GM19438 (cell line): ENCODE results near the gene DECR2.
"Not testable (repeated sequence)": the region's sequence is repeated elsewhere in the genome, so short reads cannot be mapped to it uniquely, and the experiment has no call there.

ENCODE experiments used
- ATAC-seq: cut with Tn5 transposase; IDR thresholded peaks from one replicate; pipeline ENCODE4 v1.9.1; 2021; ENCODE audit warnings: low read depth; ENCODE audit not compliant: unreplicated experiment

DECR2 gene, protein sequence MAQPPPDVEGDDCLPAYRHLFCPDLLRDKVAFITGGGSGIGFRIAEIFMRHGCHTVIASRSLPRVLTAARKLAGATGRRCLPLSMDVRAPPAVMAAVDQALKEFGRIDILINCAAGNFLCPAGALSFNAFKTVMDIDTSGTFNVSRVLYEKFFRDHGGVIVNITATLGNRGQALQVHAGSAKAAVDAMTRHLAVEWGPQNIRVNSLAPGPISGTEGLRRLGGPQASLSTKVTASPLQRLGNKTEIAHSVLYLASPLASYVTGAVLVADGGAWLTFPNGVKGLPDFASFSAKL

DNA sequence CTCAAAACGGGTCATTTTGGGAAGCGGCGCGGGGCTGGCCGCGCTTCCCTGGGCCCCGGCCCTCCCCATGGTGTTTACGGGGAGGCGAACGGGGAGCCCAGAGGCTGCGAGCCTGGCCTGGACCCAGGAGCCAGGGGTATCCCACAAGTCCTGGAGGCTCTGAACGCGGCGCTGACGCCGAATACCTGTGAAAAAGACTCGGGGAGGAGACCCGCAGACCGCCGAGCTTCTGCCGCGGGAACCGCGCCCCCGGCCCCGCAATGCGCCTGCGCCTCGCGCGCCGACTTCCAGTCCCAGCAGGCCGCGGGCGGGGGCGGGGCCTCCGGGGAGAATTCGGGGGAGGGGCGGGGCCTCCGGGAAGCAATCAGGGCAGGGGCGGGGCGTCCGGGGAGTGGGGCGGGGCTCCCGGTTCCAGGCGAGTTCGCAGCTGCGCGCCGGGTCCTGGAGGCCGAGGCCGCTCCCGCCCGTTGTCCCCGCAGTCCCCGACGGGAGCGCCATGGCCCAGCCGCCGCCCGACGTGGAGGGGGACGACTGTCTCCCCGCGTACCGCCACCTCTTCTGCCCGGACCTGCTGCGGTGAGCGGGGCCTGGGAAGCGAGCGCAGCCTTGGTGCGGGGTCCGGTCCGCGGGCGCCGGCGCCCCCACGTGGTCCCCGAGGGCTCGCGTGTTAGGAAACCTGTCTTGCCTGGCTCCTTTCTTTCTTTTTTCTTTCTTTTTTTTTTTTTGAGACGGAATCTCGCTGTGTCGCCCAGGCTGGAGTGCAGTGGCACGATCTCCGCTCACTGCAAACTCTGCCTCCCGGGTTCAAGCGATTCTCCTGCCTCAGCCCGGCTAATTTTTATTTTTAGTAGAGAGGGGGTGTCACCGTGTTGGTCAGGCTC, at the start of gene DECR2:
Gene DECR2 (plus strand): TSS at position 418 of the 881 bp plus-strand sequence. CDS start 79 bp downstream, at position 497.
- ATAC-seq: peak; percentile 49

DNA sequence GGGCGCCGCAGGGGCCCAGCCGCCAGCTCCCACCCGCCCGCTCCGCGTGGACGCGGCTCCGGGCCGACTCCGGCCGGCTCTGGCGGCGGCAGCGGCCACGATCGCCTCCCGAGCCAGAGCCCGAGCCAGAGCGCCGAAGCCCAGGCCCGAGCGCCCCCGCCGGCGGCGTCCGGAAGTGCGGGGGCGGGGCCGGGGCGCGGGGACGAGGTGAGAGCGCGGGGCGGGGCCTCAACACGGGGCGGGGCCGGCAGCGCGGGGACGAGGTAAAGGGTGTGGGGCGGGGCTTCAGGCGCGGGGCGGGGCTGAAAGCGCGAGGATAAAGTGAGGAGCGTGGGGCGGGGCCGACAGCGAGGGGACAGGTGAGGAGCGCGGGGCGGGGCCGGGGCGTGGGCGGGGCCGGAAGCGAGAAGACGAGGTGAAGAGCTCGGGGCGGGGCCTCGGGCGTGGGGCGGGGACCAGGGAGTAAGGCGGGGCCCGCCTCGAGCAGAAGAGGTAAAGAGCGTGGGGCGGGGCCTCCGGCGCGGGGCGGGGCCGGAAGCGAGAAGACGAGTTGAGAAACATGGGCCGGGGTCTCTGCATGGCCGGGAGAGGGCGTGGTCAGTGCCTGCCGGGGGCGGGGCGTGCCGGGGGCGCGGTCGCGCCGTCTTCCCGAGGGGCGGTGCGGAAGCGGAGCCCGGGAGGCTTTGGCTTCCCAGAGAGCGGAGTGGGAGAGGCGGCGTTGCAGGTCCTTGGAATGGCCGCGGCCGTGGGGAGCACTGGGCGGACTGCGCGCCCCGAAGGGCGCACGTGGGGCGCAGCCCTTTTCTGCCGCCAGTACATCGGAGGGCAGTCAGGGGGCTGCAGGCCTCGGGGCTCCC, 48.9 kb upstream of the DECR2 start, which contains the start of gene AXIN1:
Gene AXIN1 (minus strand): TSS at position 177 of the 857 bp plus-strand sequence. CDS start 5,698 bp downstream, outside the sequence.
- peak; percentile 47 for ATAC-seq

DNA sequence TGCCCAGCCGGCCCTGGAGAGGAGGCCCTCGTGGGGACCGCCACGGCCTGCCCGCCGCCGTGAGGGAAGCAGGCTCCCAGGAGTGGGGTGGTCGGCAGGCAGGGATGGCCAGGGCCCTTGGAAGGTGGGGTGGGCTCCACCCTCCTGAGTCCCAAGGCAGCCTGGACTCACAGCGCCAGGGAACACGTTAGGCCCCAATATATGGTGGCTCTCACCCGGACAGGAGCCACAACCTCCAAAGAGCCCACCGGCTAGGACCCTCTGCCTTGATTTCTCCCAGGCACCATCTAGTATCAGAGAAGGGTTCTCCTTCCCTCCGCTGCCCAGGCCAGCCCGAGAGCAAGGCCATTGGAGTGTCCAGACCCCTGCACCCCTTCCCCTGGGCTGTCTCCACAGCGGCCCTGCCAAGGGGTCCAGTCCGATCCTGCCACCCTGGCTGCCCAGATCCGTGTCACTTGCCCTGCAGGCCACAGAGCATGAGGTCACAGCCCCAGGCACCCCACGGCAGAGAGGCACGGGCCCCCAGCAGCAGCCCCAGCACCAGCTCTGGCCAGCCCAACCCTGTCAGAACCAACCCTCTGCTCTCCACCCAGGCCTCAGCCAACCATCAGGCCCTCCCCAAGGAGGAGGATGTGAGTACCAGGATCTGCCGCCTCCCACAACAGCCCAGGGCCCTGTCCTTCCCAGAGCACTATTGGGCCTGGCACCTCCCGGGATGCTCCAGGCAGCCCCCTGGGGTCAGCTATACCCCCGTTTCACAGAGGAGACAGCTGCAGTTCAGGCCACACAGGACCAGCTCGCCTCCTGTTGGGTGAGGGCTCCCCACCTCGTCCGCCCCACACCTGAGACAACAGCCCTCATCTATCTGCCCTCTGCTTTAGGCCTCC, 48.0 kb upstream of the DECR2 start:
- peak; percentile 5 for ATAC-seq

DNA sequence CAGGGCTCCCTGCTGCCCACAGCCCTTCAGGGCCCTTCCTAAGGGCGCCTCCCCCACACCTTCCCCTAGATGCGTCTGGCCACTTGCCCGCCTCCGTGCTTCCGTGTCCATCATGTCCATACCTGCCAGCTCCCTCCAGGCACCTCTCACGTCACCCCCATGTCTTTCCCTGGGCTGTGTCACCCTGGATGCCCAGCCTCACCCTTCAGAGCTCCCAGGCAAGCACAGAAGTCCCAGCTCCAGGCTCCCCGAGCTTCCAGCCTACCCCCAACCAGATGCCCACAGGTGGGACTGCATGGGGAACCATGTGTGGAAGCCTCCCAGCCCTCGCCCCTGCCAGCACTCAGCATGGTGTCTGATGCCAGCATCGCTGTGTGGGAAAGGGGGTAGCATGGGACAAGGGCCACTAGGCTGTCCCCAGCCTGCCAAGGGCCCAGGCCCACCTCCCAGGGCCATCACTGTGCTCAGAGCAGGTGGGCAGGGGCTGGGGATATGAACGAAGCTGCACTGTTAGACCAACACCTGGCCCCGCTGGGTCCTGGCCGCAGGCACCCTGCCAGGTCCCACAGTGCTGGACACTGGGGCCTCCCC, 47.3 kb upstream of the DECR2 start:
- no peak for ATAC-seq

DNA sequence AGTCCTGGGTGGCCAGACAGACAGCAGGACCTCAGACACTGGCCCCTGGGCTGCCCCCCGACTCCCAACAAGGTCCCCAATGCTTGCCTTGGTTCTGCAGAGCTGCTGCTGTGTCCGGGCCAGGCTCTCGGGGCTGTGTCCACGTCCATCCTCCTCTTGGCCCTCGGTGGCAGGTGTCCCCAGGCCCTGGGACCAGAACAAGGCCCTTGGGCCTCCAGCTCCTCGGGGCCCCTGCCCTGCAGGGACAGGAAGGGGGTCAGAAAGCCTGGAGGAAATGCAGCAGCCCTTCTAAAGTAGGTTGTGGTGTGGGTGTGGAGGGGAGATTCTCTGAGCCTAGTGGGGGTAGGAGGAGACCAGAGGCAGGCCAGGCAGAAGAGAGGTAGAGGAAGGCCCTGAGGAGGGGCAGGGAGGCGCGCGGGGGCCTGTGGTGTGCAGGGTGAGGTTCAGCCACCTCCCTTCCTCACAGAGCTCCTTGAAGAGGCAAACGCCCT, 46.7 kb upstream of the DECR2 start:
- ATAC-seq: no peak

DNA sequence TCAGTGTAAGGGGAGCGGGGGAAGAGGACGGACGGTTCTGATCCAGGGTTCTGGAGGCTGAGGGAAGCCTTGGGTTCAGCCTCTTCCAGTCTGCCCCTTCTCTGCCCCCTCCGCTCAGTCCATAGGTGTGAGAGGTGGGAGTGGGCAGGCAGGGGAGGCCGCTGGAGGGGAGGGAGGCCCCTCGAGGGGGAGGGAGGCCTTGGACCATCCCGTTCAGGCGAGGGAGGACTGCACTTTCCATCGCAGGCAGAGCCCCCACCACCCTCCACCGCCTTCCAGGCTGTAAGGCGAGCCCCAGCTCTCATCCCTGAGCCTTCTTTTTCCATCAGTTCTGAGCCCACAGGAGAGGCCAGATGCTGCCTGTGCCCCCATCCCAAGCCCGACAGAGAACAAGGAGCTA, 44.9 kb upstream of the DECR2 start:
- ATAC-seq: no peak

DNA sequence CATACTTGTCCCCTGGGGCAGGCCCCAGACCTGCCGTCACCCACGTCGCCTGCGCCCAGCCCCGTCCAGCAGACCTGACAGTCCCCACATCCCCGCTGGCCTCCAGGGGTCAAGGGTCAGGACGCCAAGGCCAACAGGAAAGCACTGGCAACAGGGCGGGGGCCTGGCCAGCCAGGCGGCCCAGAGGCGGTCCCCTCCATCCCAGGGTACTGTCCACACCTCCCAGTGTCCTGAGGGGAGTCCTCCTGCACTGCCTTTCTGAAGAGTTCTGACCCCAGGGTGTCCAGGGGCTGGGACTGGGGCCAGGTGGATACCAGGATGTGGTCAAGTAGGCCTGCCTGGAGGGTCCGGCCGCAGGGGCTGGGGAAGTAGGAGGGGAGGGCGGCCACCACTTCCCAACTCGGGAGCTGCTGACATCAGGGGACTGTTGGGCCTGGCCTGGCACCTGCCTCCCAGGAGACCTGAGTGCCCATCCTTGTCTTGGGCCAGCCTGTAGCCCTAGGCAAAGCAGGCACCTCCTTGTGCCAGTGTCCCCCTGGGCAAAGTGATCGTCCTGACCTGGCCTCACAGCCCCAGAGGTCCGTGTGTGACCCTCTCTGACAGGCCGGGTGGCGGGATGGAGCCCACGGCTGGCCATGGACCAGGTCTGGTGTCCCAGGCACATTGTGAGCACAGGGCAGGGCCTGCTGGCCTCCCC, 42.5 kb upstream of the DECR2 start:
- no peak for ATAC-seq

DNA sequence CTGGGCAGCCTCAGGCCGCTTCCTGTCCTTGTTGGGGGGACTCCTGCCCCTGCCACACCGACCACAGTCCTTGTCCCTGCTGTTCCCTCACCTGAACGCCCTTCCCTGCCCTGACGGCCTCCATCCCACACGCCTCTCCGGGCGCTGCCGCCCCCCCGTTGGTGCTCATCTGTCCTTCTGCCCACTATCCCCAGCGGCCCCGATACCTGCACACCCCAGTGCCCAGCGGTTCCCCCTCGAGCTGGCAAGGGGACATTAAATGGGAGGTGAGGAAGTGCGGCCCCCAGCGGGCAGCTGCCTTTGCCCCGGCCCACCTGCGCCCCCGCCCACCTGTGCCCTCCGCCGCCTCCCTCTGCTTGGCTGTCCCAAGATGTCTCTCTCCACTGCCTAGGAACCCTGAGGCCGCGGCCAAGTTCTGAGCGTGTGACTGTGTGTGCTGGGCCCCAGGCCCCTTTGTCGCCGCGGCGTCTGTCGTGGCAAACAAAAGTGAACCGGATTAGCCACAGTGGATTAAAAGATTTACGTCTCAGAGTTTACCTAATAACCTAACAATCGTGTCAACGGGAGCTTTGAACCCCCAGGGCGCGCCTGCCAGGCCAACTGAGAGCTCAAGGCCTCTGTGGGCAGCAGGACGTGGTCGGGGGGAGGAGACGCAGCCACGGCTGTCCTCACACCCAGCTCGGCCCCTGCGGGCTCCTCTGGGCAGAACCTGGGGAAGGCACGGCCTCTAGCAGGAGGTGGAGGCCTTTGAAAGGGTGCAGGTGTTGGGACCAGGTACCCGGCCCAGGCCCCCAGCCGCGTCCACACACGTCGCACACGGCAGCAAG, 41.6 kb upstream of the DECR2 start:
- ATAC-seq: no peak

DNA sequence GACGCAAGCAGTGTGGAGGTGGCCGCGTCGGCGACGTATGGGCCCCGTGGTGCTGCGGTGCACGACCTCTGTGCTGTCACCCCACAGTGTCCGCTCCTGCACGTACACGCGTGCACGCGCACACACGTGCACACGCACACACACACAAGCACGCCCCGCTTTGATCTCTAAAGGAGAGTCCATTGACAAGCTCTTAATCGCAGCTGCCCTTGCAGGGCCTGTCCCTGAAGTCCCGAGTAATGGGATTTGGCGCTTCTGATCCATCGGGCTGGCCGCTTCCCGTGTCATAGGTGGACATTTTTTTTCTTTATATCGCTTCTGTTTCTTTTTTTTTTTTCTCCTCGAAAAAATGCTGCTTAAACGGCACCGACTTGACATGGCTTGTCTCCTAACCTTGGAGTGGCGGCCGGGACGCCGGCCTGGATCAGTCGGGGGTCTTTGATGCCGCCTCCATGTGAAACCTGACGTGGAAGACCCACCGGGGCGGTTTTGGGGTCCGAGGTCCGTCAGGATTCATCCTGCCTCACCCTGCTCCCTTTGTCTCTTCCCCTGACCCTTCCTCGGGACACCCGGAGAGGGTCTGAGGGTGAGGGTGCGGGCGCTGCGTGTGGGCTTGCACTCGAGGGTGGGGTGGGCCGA, 40.9 kb upstream of the DECR2 start:
- ATAC-seq: no peak

DNA sequence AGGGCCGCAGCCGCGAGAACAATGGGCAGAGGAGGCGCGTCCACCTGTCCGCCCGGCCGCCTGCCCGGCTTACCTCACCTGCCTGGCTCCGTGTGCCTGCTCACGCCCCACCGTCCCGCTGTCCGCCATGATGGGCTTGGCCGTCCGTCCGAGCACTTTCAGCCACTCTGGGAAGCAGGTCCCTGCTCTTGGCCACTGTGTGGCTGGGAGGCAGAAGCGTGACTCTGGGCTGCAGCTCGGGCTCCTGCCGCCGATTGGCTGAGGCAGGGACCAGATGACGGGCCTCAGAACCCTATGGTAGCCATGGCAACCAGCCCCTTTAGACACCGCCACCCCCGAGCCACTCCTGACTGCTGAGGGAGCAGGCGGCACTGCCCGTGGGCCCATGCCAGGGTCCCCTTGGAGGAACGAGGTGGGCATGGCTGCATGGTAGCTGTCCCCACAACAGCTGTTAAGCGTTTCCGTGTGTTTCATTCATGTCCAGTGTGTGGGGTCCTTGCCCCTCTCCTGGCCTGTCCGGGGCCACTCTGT, 40.3 kb upstream of the DECR2 start:
- no peak for ATAC-seq

DNA sequence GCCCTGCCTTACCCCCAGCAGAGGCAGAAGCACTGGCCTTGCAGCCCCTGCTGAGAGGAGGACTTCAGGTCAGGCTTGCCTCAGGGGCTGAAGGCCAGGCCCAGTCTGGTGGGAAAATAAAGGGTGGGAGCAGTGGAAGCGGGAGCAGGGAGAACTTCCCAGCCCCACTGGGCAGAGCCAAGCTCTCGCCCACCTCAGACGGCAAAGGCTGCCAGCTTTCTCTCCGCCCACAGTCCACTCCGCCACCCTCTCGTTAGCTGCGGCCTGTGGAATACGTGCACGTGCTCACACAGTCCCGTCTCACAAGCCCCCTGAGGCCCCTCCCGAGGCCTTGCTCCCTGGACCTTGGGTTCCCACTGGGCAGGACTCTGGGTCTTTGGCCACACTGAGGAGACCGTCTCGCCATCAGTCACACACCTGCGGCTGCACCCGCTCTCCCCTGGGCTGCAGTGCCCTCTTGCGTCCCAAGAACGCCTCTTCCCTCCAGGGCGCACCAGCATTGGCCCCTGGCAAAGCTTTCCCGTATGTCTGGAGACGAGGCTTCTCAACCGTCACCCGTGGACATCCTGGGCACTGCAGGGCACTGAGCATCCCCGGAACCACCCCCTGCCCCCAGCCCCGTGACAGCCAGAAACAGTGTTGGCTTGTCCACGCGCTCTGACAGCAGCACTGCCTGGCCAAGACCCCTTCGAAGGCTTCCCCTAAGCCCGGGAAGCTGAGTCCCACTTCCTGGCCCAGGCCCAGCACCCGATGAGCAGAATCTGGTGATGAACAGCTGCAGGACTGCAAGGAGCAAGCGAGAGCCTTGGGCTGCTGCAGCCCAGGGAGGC, 39.6 kb upstream of the DECR2 start:
- no peak for ATAC-seq

DNA sequence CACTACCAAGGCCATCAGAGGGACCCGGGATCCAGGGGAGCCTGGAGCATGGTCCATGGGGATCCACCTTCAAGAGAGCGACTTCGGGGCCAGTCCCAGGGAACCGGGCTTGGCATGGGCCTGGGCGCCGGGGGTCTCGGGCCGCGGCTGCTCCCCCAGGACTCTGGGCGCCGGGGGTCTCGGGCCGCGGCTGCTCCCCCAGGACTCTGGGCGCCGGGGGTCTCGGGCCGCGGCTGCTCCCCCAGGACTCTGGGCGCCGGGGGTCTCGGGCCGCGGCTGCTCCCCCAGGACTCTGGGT, 39.0 kb upstream of the DECR2 start:
- not testable (repeated sequence) for ATAC-seq

DNA sequence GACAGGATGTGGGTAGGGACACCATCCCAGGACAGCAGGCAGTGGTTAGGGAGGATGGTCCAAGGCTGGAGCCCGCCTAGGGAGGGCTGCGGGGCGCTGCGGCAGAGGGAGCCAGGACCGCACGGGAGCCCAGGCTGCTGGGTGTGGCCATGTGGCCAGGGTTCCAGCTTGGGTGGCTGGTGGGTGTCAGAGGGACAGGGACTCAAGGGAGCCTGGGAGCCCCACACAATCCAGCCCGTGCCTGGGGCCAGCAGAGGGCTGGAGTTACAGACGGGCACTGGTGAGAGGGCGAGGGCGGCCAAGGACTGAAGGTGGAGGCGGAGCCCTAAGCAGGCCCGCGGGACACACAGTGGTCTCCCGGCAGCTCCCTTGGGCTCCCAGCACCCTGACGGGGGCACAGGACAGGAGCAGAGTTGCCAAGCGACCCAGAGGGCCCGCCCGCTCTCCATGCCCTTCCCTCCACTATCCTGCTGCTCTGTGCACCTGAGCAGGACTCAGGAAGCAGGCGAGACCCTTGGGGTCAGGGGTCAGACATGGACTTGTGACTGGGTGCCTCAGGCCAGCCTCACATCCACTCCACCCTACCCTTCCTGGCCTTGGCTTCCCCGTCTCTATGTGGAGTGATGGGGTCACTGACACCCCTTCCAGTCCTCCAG, 38.4 kb upstream of the DECR2 start:
- ATAC-seq: no peak

DNA sequence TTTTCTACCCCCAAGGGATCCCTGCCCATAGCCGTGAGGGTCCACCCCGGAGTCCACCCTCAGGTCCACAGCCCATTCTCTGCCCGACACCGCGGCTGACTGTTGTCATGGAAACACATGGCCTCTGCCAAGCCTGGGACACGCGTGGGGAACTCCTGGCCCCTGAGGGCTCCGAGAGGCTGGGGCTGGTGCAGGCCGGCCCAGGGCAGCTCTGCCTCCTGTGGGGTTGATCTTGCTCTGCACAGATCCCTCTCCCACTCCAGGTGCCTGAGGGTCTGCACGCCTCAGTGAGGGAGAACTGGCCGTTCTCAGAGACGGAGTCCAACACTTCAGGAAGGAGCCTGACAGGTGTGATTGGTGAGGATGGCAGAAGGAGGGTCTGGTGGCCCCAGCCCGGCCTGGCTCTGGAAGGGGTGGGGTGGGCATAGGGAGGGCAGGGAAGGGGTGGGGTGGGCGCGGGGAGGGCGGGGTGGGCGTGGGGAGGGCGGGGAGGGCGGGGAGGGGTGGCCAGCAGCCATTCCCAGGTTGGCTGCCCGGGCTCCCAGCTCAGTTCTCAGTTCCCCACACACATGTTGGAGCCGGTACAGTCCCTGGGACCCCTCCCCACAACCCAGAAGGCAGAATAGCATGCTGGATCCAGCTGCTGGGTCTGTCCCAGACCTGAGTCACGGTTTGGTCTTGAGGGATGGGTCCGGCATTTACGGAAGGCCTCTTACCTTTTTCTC, 37.8 kb upstream of the DECR2 start:
- ATAC-seq: no peak
